Mesendoderm (in vitro differentiated cells): ENCODE data around the gene C2orf68. TPM values are rescaled to one million over a fixed set of nuclear protein-coding genes. Genes with fewer than 3 reads are reported as not detected.
"Not testable (repeated sequence)": the region's sequence is repeated elsewhere in the genome, so short reads cannot be mapped to it uniquely, and the experiment has no call there.

Source experiments
- DNase-seq: peaks from one replicate; pipeline ENCODE4 v3.0.0; 2013
- H2AK5ac ChIP-seq: 2 replicates; pipeline ENCODE4 v1.6.1; 2013; ENCODE audit warnings: low read length, inconsistent platforms
- H2BK120ac ChIP-seq: 2 replicates; pipeline ENCODE4 v1.6.1; 2013; ENCODE audit warnings: low read depth, mild to moderate bottlenecking, low read length, moderate library complexity, mixed read lengths
- H2BK15ac ChIP-seq: replicated peaks from 2 replicates; pipeline ENCODE4 v1.6.1; 2013; ENCODE audit warnings: low read depth, mild to moderate bottlenecking, moderate library complexity
- H2BK5ac ChIP-seq: 2 replicates; pipeline ENCODE4 v1.6.1; 2013; ENCODE audit warnings: low read length, inconsistent platforms
- H3K18ac ChIP-seq: 2 replicates; pipeline ENCODE4 v1.6.1; 2013; ENCODE audit warnings: mild to moderate bottlenecking, low read length, mixed read lengths
- H3K23ac ChIP-seq: one replicate; pipeline ENCODE4 v1.6.1; 2013; ENCODE audit warnings: low read length
- H3K27ac ChIP-seq: 2 replicates; pipeline ENCODE4 v1.5.1; 2013; ENCODE audit warnings: low read depth, mild to moderate bottlenecking, inconsistent platforms, low read length, moderate library complexity
- H3K27me3 ChIP-seq: 2 replicates; pipeline ENCODE4 v1.6.1; 2013; ENCODE audit warnings: low read length, control low read depth, mild to moderate bottlenecking, inconsistent platforms; ENCODE audit not compliant: insufficient read depth, poor library complexity
- H3K36me3 ChIP-seq: 2 replicates; pipeline ENCODE4 v1.6.1; 2013; ENCODE audit warnings: low read length, inconsistent platforms; ENCODE audit not compliant: control insufficient read depth, insufficient read depth
- H3K4ac ChIP-seq: one replicate; pipeline ENCODE4 v1.6.1; 2013; ENCODE audit warnings: low read depth, mild to moderate bottlenecking, low read length, moderate library complexity
- H3K4me1 ChIP-seq: 2 replicates; pipeline ENCODE4 v1.6.1; 2013; ENCODE audit warnings: low read depth, low read length, inconsistent platforms; ENCODE audit not compliant: control insufficient read depth
- H3K4me2 ChIP-seq: 2 replicates; pipeline ENCODE4 v1.6.1; 2013; ENCODE audit warnings: low read length
- H3K4me3 ChIP-seq: 2 replicates; pipeline ENCODE4 v1.5.1; 2013; ENCODE audit warnings: mild to moderate bottlenecking, low read length
- H3K56ac ChIP-seq: one replicate; pipeline ENCODE4 v1.6.1; 2013; ENCODE audit warnings: low read length
- H3K79me1 ChIP-seq: 2 replicates; pipeline ENCODE4 v1.6.1; 2013; ENCODE audit warnings: low read length, inconsistent platforms
- H3K79me2 ChIP-seq: 2 replicates; pipeline ENCODE4 v1.6.1; 2013; ENCODE audit warnings: mild to moderate bottlenecking, low read length; ENCODE audit not compliant: control insufficient read depth, insufficient read depth
- H3K9ac ChIP-seq: 2 replicates; pipeline ENCODE4 v1.6.1; 2013; ENCODE audit warnings: low read length, inconsistent platforms
- H4K5ac ChIP-seq: one replicate; pipeline ENCODE4 v1.6.1; 2013; ENCODE audit warnings: low read length
- H4K8ac ChIP-seq: one replicate; pipeline ENCODE4 v1.6.1; 2013; ENCODE audit warnings: low read depth, mild to moderate bottlenecking, control low read depth, low read length, moderate library complexity
- WGBS: extraction: QIAGEN DNeasy Blood & Tissue Kit; methylation state at CpG from one replicate; pipeline ENCODE4 v1.1.7; 2013; ENCODE audit warnings: low lambda C conversion rate, missing lambda C conversion rate; ENCODE audit not compliant: insufficient coverage; ENCODE audit errors: extremely low coverage; 5-methylcytosine and 5-hydroxymethylcytosine counted together
- small RNA-seq: library from polyadenylated mRNA; stranded (forward); fragments of <200 nt; extraction: miRNeasy Mini kit (QIAGEN cat#:217004); gene quantifications from one replicate; pipeline ENCODE3, GENCODE V24; 2013; ENCODE audit not compliant: insufficient read depth

The C2orf68 gene

GRCh38 chr2:85560403-85560726 is 51.5 kb downstream of the C2orf68 start:
- H3K4me1 ChIP-seq: not testable (repeated sequence)
- peaks cover 18% of the 10 kb centered on the region for H3K79me2 ChIP-seq
- WGBS: no CpG with 5 or more reads among the region's 12 CpGs

GRCh38 chr2:85558160-85558559 is 53.7 kb downstream of the C2orf68 start:
- Histone ChIP-seq H3K79me2 (peaks cover 18% of the 10 kb centered on the region), H3K56ac (no peak overlapping the region), H2AK5ac (no peak overlapping the region), H3K27me3 (no peaks in the 10 kb centered on the region), H3K23ac (no peak overlapping the region), H2BK120ac (no peak overlapping the region), H3K36me3 (peaks cover 6% of the 10 kb centered on the region), H2BK5ac (no peak overlapping the region), H4K8ac (no peak overlapping the region), H4K5ac (no peak overlapping the region), H3K4me1 (no peaks in the 10 kb centered on the region), H3K4me2 (no peak overlapping the region), H3K4ac (no peak overlapping the region), H3K27ac (no peak overlapping the region), H3K18ac (no peak overlapping the region), H2BK15ac (no peak overlapping the region), H3K9ac (no peak overlapping the region), H3K79me1 (peaks cover 17% of the 10 kb centered on the region), H3K4me3 (no peak overlapping the region)
- no peak for DNase-seq
- no CpG with 5 or more reads among the region's 1 CpG for WGBS

More at GRCh38 chr2:85560403-85560726, 51.5 kb downstream of the C2orf68 start:
- Histone ChIP-seq H3K4me3 (peak overlapping the region; percentile 57), H3K79me1 (peaks cover 17% of the 10 kb centered on the region), H3K4me2 (peak overlapping the region; percentile 94), H3K56ac (peak overlapping the region; percentile 78), H3K9ac (peak overlapping the region; percentile 70)
- not testable (repeated sequence) for H2BK5ac ChIP-seq, H4K8ac ChIP-seq, DNase-seq, H3K18ac ChIP-seq, H3K36me3 ChIP-seq, H2BK120ac ChIP-seq, H4K5ac ChIP-seq, H3K23ac ChIP-seq, H2AK5ac ChIP-seq, H3K27me3 ChIP-seq, H3K4ac ChIP-seq, H2BK15ac ChIP-seq, H3K27ac ChIP-seq

- no peak for DNase-seq
- no peak overlapping the region for H2BK120ac ChIP-seq
These were observed 54.7 kb downstream of the C2orf68 start for GRCh38 chr2:85557130-85557529.

More at GRCh38 chr2:85557130-85557529, 54.7 kb downstream of the C2orf68 start:
- H3K4me2 ChIP-seq: no peak overlapping the region
- H3K27me3 ChIP-seq: no peaks in the 10 kb centered on the region
- H3K36me3 ChIP-seq: peaks cover 11% of the 10 kb centered on the region
- no CpG with 5 or more reads among the region's 5 CpGs for WGBS
- no peak overlapping the region for H3K4me3 ChIP-seq
- H3K56ac ChIP-seq: no peak overlapping the region
- no peak overlapping the region for H4K5ac ChIP-seq
- H4K8ac ChIP-seq: no peak overlapping the region
- H3K4me1 ChIP-seq: no peaks in the 10 kb centered on the region
- H2AK5ac ChIP-seq: no peak overlapping the region
- no peak overlapping the region for H2BK15ac ChIP-seq
- no peak overlapping the region for H3K4ac ChIP-seq
- H3K23ac ChIP-seq: no peak overlapping the region
- no peak overlapping the region for H2BK5ac ChIP-seq
- no peak overlapping the region for H3K18ac ChIP-seq
- H3K27ac ChIP-seq: no peak overlapping the region
- H3K79me1 ChIP-seq: peaks cover 17% of the 10 kb centered on the region
- H3K9ac ChIP-seq: no peak overlapping the region
- H3K79me2 ChIP-seq: peaks cover 18% of the 10 kb centered on the region

Small RNAs within 50 kb of the gene (small RNA-seq; reads per million reads assigned to genes)
- not detected for gene RN7SL126P
